Keratinocyte (primary cell): ENCODE measurements around the gene SLC52A1. TPM values are rescaled to one million over a fixed set of nuclear protein-coding genes. Genes with fewer than 3 reads are reported as not detected.

Experiments
- DNase-seq: peaks from one replicate; pipeline ENCODE4 v3.0.0-alpha.2; 2011; ENCODE audit warnings: low read depth, missing footprints, low spot score
- FAIRE-seq: peaks from 2 replicates; lab custom pipeline; 2011; peaks lifted over from hg19 to GRCh38; lab: Jason Lieb, UNC
- H2AFZ ChIP-seq: 2 replicates; pipeline ENCODE4 v1.6.0; 2012; ENCODE audit warnings: low read length, control low read depth, inconsistent platforms; ENCODE audit not compliant: control insufficient read depth
- H3K27ac ChIP-seq: 2 replicates; pipeline ENCODE4 v1.5.1; 2011; ENCODE audit warnings: low read length; ENCODE audit not compliant: control insufficient read depth, insufficient read depth
- H3K27me3 ChIP-seq: 3 replicates; pipeline ENCODE4 v1.6.0; 2011; ENCODE audit warnings: low read length; ENCODE audit not compliant: control insufficient read depth, insufficient read depth; ENCODE audit errors: extremely low read depth
- H3K36me3 ChIP-seq, 2 experiments: 2 replicates in 1 of 2; 3 replicates in 1 of 2; pipeline ENCODE4 v1.5.1; 2011; ENCODE audit warnings: low read length in 2 of 2, mild to moderate bottlenecking in 1 of 2; ENCODE audit not compliant: control insufficient read depth in 2 of 2, insufficient read depth in 2 of 2; ENCODE audit errors: extremely low read depth in 1 of 2
- H3K4me1 ChIP-seq: 3 replicates; pipeline ENCODE4 v1.5.1; 2011; ENCODE audit warnings: low read length; ENCODE audit not compliant: control insufficient read depth, insufficient read depth; ENCODE audit errors: extremely low read depth
- H3K4me2 ChIP-seq: 3 replicates; pipeline ENCODE4 v1.6.0; 2011; ENCODE audit warnings: low read depth, low read length; ENCODE audit not compliant: control insufficient read depth, insufficient read depth; ENCODE audit errors: extremely low read depth
- H3K4me3 ChIP-seq, 3 experiments: fragments of 200-600 bp in 1 of 3; sonication (generic) in 1 of 3; 2 replicates in 2 of 3; 3 replicates in 1 of 3; pipeline ENCODE4 v1.5.1; 2011 to 2016; ENCODE audit warnings: low read length in 3 of 3, mild to moderate bottlenecking in 3 of 3, control low read depth in 2 of 3, inconsistent platforms in 1 of 3, low read depth in 1 of 3, mixed read lengths in 1 of 3, mixed run types in 1 of 3, moderate library complexity in 1 of 3; ENCODE audit not compliant: control insufficient read depth in 2 of 3, insufficient read depth in 2 of 3; ENCODE audit errors: extremely low read depth in 1 of 3
- H3K79me2 ChIP-seq: 2 replicates; pipeline ENCODE4 v1.6.0; 2012; ENCODE audit warnings: low read length; ENCODE audit not compliant: control insufficient read depth, insufficient read depth
- H3K9ac ChIP-seq: 3 replicates; pipeline ENCODE4 v1.6.0; 2011; ENCODE audit warnings: low read length; ENCODE audit not compliant: control insufficient read depth, insufficient read depth; ENCODE audit errors: extremely low read depth
- H3K9me1 ChIP-seq: 3 replicates; pipeline ENCODE4 v1.6.0; 2011; ENCODE audit warnings: low read length; ENCODE audit not compliant: control insufficient read depth, insufficient read depth; ENCODE audit errors: extremely low read depth
- H3K9me3 ChIP-seq: 2 replicates; pipeline ENCODE4 v1.5.1; 2012; ENCODE audit warnings: low read depth, low read length; ENCODE audit not compliant: control insufficient read depth
- H4K20me1 ChIP-seq: 3 replicates; pipeline ENCODE4 v1.6.0; 2011; ENCODE audit warnings: low read length; ENCODE audit not compliant: control insufficient read depth, insufficient read depth; ENCODE audit errors: extremely low read depth
- EZH2 ChIP-seq: IDR thresholded peaks from one replicate; pipeline ENCODE4 v1.6.1; 2012; ENCODE audit warnings: inconsistent platforms, mild to moderate bottlenecking, low read length, moderate library complexity
- dilution Hi-C: fragments of 300-500 bp; cut with MboI; formaldehyde crosslinking; loops from one replicate; pipeline ENCODE4 v1.7.0; 2020; ENCODE audit warnings: low sequenced_read_pairs; ENCODE audit not compliant: extremely low pct_ligation_motif_present
- polyA plus RNA-seq, 5 experiments: library from polyadenylated mRNA; depleted of rRNA in 3 of 5; stranded (reverse) in 3 of 5; stranded (forward) in 1 of 5; unstranded in 1 of 5; fragments of >200 nt; gene quantifications; 1 replicate in 1 of 5; 2 replicates in 3 of 5; 3 replicates in 1 of 5; pipeline versions ENCODE4 v1.2.1 to v1.2.3, GENCODE V29; 2011 to 2012; ENCODE audit warnings: missing spikeins in 2 of 5, low read depth in 1 of 5, low replicate concordance in 1 of 5
- TF ChIP-seq, protein P1 (sequence below), 3 experiments: IDR thresholded peaks in 1 of 3; conservative IDR thresholded peaks in 1 of 3; optimal IDR thresholded peaks in 1 of 3; 2 replicates in 2 of 3; 3 replicates in 1 of 3; pipeline versions ENCODE3 to v1.5.1; 2011; ENCODE audit warnings: low read length in 3 of 3, mild to moderate bottlenecking in 3 of 3, moderate library complexity in 2 of 3, control low read depth in 1 of 3, inconsistent platforms in 1 of 3; ENCODE audit not compliant: insufficient read depth in 2 of 3; ENCODE audit errors: extremely low read depth in 1 of 3

Gene SLC52A1
- polyA plus RNA-seq, 1 donor (not counting 4 experiments of a cell fraction or from before 2014, with no cell fraction given) = 0.21 TPM

DNA sequence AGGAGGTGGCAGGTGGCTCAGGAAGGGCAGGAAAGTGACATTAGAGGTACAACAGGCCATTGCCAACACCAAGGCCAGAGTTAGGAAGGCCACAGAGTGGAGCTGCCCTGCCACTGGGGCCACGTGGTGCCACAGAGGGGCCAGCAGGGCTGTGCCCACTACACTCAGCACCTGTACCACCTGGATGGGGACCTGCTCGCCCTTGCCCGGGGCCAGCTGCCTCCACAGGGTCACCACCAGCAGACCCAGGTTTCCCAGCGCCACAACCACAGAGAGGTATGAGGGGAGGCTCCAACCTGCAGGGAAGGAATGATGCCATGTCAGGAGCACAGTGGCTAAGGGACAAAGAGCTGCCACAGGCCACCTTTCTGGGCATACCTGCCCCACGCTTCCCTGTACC lies 1.2 kb downstream of the SLC52A1 start:
- H3K9me1 ChIP-seq = no peaks in the 10 kb centered on the region
- FAIRE-seq = no peak
- H3K36me3 ChIP-seq = no peaks in the 10 kb centered on the region
- DNase-seq = no peak
- H2AFZ ChIP-seq = no peak overlapping the region
- no peaks in the 10 kb centered on the region for H3K79me2 ChIP-seq
- H4K20me1 ChIP-seq = no peaks in the 10 kb centered on the region
- no peak overlapping the region for H3K4me2 ChIP-seq
- no peak overlapping the region for H3K27ac ChIP-seq
- no peaks in the 10 kb centered on the region for H3K9me3 ChIP-seq
- H3K27me3 ChIP-seq = no peaks in the 10 kb centered on the region
- no peak overlapping the region for H3K9ac ChIP-seq
- H3K4me1 ChIP-seq = peaks cover 3% of the 10 kb centered on the region
- TF ChIP-seq, protein P1, sequence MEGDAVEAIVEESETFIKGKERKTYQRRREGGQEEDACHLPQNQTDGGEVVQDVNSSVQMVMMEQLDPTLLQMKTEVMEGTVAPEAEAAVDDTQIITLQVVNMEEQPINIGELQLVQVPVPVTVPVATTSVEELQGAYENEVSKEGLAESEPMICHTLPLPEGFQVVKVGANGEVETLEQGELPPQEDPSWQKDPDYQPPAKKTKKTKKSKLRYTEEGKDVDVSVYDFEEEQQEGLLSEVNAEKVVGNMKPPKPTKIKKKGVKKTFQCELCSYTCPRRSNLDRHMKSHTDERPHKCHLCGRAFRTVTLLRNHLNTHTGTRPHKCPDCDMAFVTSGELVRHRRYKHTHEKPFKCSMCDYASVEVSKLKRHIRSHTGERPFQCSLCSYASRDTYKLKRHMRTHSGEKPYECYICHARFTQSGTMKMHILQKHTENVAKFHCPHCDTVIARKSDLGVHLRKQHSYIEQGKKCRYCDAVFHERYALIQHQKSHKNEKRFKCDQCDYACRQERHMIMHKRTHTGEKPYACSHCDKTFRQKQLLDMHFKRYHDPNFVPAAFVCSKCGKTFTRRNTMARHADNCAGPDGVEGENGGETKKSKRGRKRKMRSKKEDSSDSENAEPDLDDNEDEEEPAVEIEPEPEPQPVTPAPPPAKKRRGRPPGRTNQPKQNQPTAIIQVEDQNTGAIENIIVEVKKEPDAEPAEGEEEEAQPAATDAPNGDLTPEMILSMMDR (optimal IDR thresholded peaks at IDR 0.05 in 1 of 3, IDR thresholded peaks at IDR 0.05 in 1 of 3, conservative IDR thresholded peaks at IDR 0.05 in 1 of 3; ENCODE audit: extremely low read depth in 1 of 3, insufficient read depth in 2 of 3, low read length in 3 of 3) = no peak
- no peak for TF ChIP-seq EZH2
- dilution Hi-C loops = no loop called here
- H3K4me3 ChIP-seq = no peak overlapping the region

DNA sequence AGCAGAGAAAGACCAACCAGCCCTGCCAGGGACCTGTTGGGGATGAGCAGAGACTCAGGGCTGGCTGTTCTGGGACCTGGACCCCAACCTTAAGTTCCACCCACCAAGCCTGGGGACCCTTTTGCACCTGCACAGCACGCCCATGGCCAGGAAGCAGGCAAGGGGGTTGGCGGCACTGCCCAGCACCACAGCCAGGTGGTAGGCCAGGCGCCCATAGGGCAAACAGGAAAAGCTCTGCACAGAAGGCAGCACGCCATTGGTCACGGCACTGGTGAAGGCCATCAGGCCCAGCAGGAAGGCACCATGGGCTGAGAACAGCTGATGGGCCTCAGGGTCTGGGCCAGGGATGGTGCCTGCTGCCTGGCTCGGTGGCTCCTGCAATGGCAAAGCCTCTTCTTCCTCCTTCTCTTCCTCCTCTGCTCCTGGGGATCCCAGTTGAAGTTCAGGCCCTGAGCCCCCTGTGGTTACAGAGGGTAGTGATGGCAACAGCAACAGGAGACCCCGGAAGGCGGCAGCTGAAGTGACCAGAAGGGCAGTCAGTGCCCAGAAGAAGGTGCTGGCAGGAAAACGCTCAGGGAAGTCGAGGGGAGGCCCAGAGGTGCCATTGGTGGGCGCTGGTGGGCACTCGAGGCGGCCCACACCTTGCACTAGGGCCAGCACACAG lies 1.7 kb downstream of the SLC52A1 start:
- H3K9ac ChIP-seq = no peak overlapping the region
- no peaks in the 10 kb centered on the region for H3K9me3 ChIP-seq
- H2AFZ ChIP-seq = no peak overlapping the region
- no peak overlapping the region for H3K27ac ChIP-seq
- DNase-seq (no peak), FAIRE-seq (no peak)
- no peaks in the 10 kb centered on the region for H3K9me1 ChIP-seq
- no peak overlapping the region for H3K4me2 ChIP-seq
- dilution Hi-C loops = no loop called here
- H3K79me2 ChIP-seq = no peaks in the 10 kb centered on the region
- H3K4me1 ChIP-seq = peaks cover 3% of the 10 kb centered on the region
- H3K4me3 ChIP-seq = no peak overlapping the region
- TF ChIP-seq, protein P1 (optimal IDR thresholded peaks at IDR 0.05 in 1 of 3, IDR thresholded peaks at IDR 0.05 in 1 of 3, conservative IDR thresholded peaks at IDR 0.05 in 1 of 3; ENCODE audit: extremely low read depth in 1 of 3, insufficient read depth in 2 of 3, low read length in 3 of 3) = no peak
- TF ChIP-seq EZH2 = no peak
- H3K36me3 ChIP-seq = no peaks in the 10 kb centered on the region
- H4K20me1 ChIP-seq = no peaks in the 10 kb centered on the region
- H3K27me3 ChIP-seq = no peaks in the 10 kb centered on the region
